Activated CD4-positive, alpha-beta T cell treated with anti-CD3 and anti-CD28 coated beads, Interleukin-2, amount 50 U/mL, for 24 hours (primary cell): Measurements from ENCODE around the gene EBLN1.

Source experiments
- DNase-seq, 2 donors: peaks; one replicate each; pipeline ENCODE4 v3.0.0-alpha.2; 2020; ENCODE audit warnings: low read depth in 1 of 2, low spot score in 1 of 2

Gene EBLN1

GRCh38 chr10:22217842-22218241 is at the start of gene EBLN1:
EBLN1 (minus strand) TSS chr10:22218015; CDS start chr10:22209983, 8,032 bp downstream.
- DNase-seq: no peak

GRCh38 chr10:22265839-22266537 is 48.2 kb upstream of the EBLN1 start:
- DNase-seq: no peak

- DNase-seq: no peak
Measured at GRCh38 chr10:22263106-22263505, 45.3 kb upstream of the EBLN1 start.

- DNase-seq: no peak
Measured at GRCh38 chr10:22259280-22259679, 41.5 kb upstream of the EBLN1 start.

- no peak for DNase-seq
Measured at GRCh38 chr10:22258471-22258870, 40.7 kb upstream of the EBLN1 start.

GRCh38 chr10:22253580-22253882 is 35.7 kb upstream of the EBLN1 start:
- DNase-seq: no peak

- peak; percentile 30 to 44 for DNase-seq
Measured at GRCh38 chr10:22252801-22253579, 35.2 kb upstream of the EBLN1 start.

- peak; percentile 61 to 64 for DNase-seq
Measured at GRCh38 chr10:22252224-22252800, 34.5 kb upstream of the EBLN1 start.

- peak; percentile 54 to 56 for DNase-seq
Measured at GRCh38 chr10:22251751-22252223, 34.0 kb upstream of the EBLN1 start.

GRCh38 chr10:22250897-22251660 is 33.3 kb upstream of the EBLN1 start:
- DNase-seq: no peak

- DNase-seq: no peak
Measured at GRCh38 chr10:22247636-22248035, 29.8 kb upstream of the EBLN1 start.

- DNase-seq: peak in 1 of 2 donors; percentile 66
Measured at GRCh38 chr10:22246680-22247391, 29.0 kb upstream of the EBLN1 start.

GRCh38 chr10:22245567-22245966 is 27.8 kb upstream of the EBLN1 start:
- DNase-seq: no peak

GRCh38 chr10:22244855-22245254 is 27.0 kb upstream of the EBLN1 start:
- DNase-seq: no peak

GRCh38 chr10:22244001-22244400 is 26.2 kb upstream of the EBLN1 start:
- no peak for DNase-seq

- DNase-seq: no peak
Measured at GRCh38 chr10:22243321-22243720, 25.5 kb upstream of the EBLN1 start.

GRCh38 chr10:22231260-22231659 is 13.4 kb upstream of the EBLN1 start:
- no peak for DNase-seq

- peak in 1 of 2 donors; percentile 37 for DNase-seq
Measured at GRCh38 chr10:22230158-22230833, 12.5 kb upstream of the EBLN1 start.

GRCh38 chr10:22229802-22230157 is 12.0 kb upstream of the EBLN1 start:
- DNase-seq: no peak
